ENCODE measurements around the gene CRELD2.

- no peak for TF ChIP-seq RCOR1 (IDR thresholded peaks at IDR 0.05; ENCODE audit: insufficient replicate concordance, low read length)
- no peak for TF ChIP-seq POLR2A (IDR thresholded peaks at IDR 0.05; ENCODE audit: low read depth, low read length)
- TF ChIP-seq CTCF (conservative IDR thresholded peaks at IDR 0.05; ENCODE audit: low read depth, low read length), result no peak
- TF ChIP-seq BHLHE40 (IDR thresholded peaks at IDR 0.05; ENCODE audit: low read depth, low read length), result no peak
- no peak for TF ChIP-seq CEBPB (IDR thresholded peaks at IDR 0.05; ENCODE audit: low read depth, low read length)
Observed at GRCh38 chr22:49915610-49916009, 2.8 kb upstream of the CRELD2 start.

Measured in IMR-90 (cell line).